ENCODE measurements around the gene NLRX1. TPM values are rescaled to one million over a fixed set of nuclear protein-coding genes. Genes with fewer than 3 reads are reported as not detected.

NLRX1 gene
- polyA plus RNA-seq, 1 donor: 10.4 TPM

- Histone ChIP-seq H3K27me3 (ENCODE audit: control insufficient read depth, insufficient read depth, low read length) (no peaks in the 10 kb centered on the region), H3K9me3 (ENCODE audit: control insufficient read depth, low read depth, low read length) (no peaks in the 10 kb centered on the region), H3K4me1 (ENCODE audit: control insufficient read depth, insufficient read depth, low read length) (no peaks in the 10 kb centered on the region), H3K4me3 (ENCODE audit: low read length) (no peak overlapping the region), H3K27ac (ENCODE audit: low read length) (no peak overlapping the region), H3K36me3 (ENCODE audit: control insufficient read depth, insufficient read depth, low read length) (peaks cover 14% of the 10 kb centered on the region)
- no peak for DNase-seq
- WGBS (ENCODE audit: insufficient coverage, low lambda C conversion rate): no CpG with 5 or more reads among the region's 4 CpGs
These were observed 61.2 kb downstream of the NLRX1 start for GRCh38 chr11:119229741-119230140.

Other genes starting within 250 kb of the NLRX1 start
- gene BCL9L, start 242.8 kb upstream of the NLRX1 start, polyA plus RNA-seq: 28.4 TPM
- gene UPK2, start 212.4 kb upstream of the NLRX1 start, polyA plus RNA-seq: 0.10 TPM
- gene FOXR1, start 197.0 kb upstream of the NLRX1 start, polyA plus RNA-seq: 0.04 TPM
- gene CENATAC, start 170.6 kb upstream of the NLRX1 start, polyA plus RNA-seq: 35.0 TPM
- gene RPS25, start 150.4 kb upstream of the NLRX1 start, polyA plus RNA-seq: 1,295 TPM
- gene TRAPPC4, start 150.0 kb upstream of the NLRX1 start, polyA plus RNA-seq: 87.9 TPM
- gene SLC37A4, start 137.8 kb upstream of the NLRX1 start, polyA plus RNA-seq: 192 TPM
- gene HYOU1, start 111.5 kb upstream of the NLRX1 start, polyA plus RNA-seq: 83.1 TPM
- gene VPS11, start 100.9 kb upstream of the NLRX1 start, polyA plus RNA-seq: 50.4 TPM
- gene HMBS, start 83.8 kb upstream of the NLRX1 start, polyA plus RNA-seq: 25.3 TPM
- 51.1 TPM for gene DPAGT1, start 66.9 kb upstream of the NLRX1 start, polyA plus RNA-seq
- gene C2CD2L, start 61.4 kb upstream of the NLRX1 start, polyA plus RNA-seq: 18.1 TPM
- 40.2 TPM for gene HINFP, start 47.1 kb upstream of the NLRX1 start, polyA plus RNA-seq
- gene ABCG4, start 19.7 kb upstream of the NLRX1 start, polyA plus RNA-seq: 1.2 TPM
- gene NHERF4, start 16.8 kb downstream of the NLRX1 start, polyA plus RNA-seq: 64.1 TPM
- 12.7 TPM for gene CBL, start 37.6 kb downstream of the NLRX1 start, polyA plus RNA-seq
- 50.4 TPM for gene MCAM, start 148.4 kb downstream of the NLRX1 start, polyA plus RNA-seq
- gene RNF26, start 165.8 kb downstream of the NLRX1 start, polyA plus RNA-seq: 25.2 TPM
- 19.5 TPM for gene C1QTNF5, start 172.2 kb downstream of the NLRX1 start, polyA plus RNA-seq
- 0.01 TPM for gene MFRP, start 178.0 kb downstream of the NLRX1 start, polyA plus RNA-seq
- 4.2 TPM for gene USP2, start 213.0 kb downstream of the NLRX1 start, polyA plus RNA-seq